HFF-Myc (cell line): ENCODE results near the gene MAGEB16.

Experiments
- DNase-seq: peaks from one replicate; pipeline ENCODE4 v3.0.0-alpha.2; 2011; ENCODE audit warnings: low read depth; ENCODE audit errors: extremely low read depth
- H3K4me3 ChIP-seq: replicated peaks from 2 replicates; pipeline ENCODE4 v1.5.1; 2011; ENCODE audit warnings: low read depth, mild to moderate bottlenecking, control low read depth, low read length
- TF ChIP-seq, protein P1 (sequence below): IDR thresholded peaks from 2 replicates; pipeline ENCODE4 v1.5.1; 2012; ENCODE audit warnings: mild to moderate bottlenecking, low read depth, low read length, control low read depth; ENCODE audit errors: missing control alignments

The MAGEB16 gene

DNA sequence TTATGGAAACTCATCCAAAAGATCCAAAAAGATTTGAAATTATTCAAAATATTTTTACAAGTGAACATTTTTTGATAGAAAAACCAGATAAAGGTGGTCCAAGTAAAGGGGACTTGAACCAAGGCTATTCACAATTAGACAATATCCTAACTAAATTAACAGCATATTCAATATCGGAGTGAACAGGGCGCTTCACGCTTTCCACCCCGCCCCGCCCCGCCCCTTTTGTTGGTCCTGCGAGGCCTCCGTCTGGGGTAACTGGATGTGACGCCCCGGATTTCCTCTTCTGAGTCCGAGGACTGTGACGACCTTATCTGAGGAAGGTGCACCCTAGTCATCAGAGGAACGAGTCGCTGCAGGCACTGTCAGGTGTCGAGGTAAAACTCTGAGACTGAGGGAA lies at the start of gene MAGEB16:
TSS of gene MAGEB16 (plus strand) at position 301 of the 400 bp plus-strand sequence. CDS start 3,855 bp downstream, outside the sequence.
- H3K4me3 ChIP-seq, result no peak within 1 kb of the TSS
- no peak for DNase-seq
- TF ChIP-seq, protein P1, sequence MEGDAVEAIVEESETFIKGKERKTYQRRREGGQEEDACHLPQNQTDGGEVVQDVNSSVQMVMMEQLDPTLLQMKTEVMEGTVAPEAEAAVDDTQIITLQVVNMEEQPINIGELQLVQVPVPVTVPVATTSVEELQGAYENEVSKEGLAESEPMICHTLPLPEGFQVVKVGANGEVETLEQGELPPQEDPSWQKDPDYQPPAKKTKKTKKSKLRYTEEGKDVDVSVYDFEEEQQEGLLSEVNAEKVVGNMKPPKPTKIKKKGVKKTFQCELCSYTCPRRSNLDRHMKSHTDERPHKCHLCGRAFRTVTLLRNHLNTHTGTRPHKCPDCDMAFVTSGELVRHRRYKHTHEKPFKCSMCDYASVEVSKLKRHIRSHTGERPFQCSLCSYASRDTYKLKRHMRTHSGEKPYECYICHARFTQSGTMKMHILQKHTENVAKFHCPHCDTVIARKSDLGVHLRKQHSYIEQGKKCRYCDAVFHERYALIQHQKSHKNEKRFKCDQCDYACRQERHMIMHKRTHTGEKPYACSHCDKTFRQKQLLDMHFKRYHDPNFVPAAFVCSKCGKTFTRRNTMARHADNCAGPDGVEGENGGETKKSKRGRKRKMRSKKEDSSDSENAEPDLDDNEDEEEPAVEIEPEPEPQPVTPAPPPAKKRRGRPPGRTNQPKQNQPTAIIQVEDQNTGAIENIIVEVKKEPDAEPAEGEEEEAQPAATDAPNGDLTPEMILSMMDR, result no peak

DNA sequence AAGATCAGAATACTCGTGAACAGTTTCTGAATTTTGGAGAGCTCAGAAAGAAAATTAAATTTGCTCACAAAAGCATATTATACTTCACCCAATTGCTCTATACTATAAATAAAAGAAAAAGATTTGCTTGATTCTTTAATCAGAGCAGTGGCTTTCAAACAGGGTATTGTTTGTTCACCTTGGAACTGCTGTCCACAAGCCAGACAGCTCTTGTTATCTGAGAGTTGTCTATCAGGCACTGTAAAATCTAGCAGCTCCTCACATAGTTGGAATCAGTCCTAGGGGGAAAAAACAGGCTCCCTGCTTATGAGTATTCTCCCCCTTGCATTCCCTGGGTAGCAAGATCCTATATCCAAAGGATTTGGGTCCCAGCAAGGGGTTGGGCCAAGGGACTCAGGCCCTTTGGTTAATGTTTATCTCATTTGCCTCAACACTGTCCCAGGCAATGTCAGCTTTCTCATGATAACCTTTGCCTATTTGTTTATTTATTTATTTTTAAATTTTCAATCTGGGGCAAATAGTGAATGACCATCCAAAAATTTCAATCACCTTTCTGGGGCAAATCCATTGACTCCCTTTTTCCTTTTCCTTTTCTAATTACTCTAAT lies 24.1 kb upstream of the MAGEB16 start:
- H3K4me3 ChIP-seq, result no peak overlapping the region
- TF ChIP-seq, protein P1, result no peak
- no peak for DNase-seq

DNA sequence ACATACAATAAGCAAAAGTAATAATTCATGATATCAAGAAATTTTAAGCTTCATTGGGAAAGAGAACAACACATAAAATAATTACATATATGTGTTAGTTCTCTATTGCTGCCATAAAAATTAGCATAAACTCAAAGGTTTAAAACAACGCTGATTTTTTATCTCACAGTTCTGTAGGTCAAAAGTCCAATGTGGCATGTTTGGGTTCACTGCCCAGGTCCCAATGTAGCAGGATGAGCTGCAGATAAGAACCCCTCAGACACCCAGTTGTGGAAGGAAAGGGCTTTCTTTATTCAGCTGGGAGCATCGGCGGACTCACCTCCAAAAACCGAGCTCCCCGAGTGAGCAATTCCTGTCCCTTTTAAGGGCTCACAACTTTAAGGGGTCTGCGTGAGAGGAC lies 13.1 kb upstream of the MAGEB16 start:
- H3K4me3 ChIP-seq, result no peak overlapping the region
- TF ChIP-seq, protein P1, result no peak
- no peak for DNase-seq

DNA sequence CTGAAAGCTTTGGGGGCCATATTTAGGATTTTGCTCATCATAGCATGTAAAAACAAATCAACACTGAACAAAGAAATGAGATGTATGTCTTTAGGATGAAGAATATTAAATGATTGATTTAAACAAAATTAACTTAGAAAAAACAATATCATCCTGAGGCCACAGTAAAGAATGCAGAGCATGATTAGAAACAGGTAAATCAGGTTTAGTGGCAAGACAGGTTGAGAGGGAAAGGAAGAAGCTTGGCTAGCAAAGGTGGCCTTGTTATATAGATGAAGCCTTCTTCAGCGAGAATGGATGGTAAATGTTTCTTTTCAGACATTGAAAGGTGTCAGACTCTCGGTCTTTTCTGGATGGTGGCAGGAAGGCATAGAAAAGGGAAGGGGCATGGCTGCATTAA lies 11.9 kb upstream of the MAGEB16 start:
- TF ChIP-seq, protein P1, result no peak
- no peak for DNase-seq
- no peak overlapping the region for H3K4me3 ChIP-seq

DNA sequence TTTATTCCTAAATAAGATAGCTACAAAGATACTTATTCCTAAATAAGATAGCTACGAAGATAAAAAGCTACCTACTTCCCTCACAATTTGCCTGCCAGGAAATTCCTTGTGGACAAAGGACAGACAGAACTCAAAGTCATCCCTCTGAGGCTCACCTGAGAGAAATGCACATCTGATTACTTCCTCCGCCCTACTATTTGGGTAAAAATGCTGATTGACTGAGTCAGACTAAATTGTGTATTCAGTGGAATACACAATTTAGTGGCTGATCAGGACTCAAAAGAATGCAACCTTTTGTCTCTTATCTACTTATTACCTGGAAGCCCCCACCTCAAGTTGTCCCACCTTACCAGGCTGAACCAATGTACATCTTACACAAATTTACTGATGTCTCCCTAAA lies 10.3 kb upstream of the MAGEB16 start:
- no peak overlapping the region for H3K4me3 ChIP-seq
- no peak for DNase-seq
- TF ChIP-seq, protein P1, result no peak

DNA sequence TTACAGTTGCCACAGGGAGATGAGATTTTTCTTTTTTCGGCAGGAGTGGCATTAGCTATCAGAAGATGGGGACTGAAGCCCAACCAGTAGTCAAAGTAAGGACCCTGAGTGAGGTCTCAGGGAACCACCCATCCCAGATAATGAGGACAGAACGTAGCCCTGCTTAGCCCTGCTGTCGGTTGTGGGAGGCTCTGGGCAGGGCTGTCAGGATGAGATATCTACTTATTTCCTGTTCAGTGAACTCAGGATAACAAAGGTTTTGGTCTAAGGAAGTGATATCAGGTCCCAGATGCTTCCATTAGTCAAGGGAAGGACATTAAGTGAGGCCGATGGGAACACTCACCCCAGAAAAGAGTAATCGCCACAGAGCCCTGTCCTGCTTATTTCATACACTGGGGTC lies 2.3 kb downstream of the MAGEB16 start:
- TF ChIP-seq, protein P1, result no peak
- H3K4me3 ChIP-seq, result no peak overlapping the region

DNA sequence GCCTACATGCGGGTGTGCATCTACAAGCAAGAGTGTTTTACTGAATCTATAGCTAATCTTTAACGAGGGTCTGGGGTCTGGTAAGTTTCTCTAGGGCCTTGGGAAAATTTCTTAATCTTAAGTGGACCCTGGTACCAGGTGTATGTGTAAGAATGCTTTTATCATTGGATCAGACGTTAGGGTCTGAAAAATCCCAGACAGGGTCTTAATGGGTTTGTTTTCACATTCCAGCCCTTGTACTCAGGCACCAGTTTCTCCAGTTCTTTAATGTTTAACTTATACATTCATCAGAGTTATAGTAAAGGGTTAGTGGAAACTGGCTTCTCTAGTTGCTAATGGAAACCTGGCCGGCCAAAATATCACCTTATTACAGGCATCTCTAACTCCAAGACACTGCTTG lies 11.6 kb downstream of the MAGEB16 start:
- H3K4me3 ChIP-seq, result no peak overlapping the region
- no peak for DNase-seq
- TF ChIP-seq, protein P1, result no peak

More for the DNA sequence above, 2.3 kb downstream of the MAGEB16 start:
- DNase-seq, result no peak
